B cell (primary cell): ENCODE measurements around the gene MGAT4B. TPM values are rescaled to one million over a fixed set of nuclear protein-coding genes. Genes with fewer than 3 reads are reported as not detected.

Experiments
- ATAC-seq: fragments of 200-7000 bp; cut with Tn5 transposase; one replicate; pipeline ENCODE4 v1.10.0; 2021; ENCODE audit warnings: low read depth, mild to moderate bottlenecking, moderate number of reproducible peaks, moderate library complexity
- CTCF ChIA-PET: fragments of 350-600 bp; sonication (Branson Sonifier 250); formaldehyde crosslinking; loops from one replicate; lab custom pipeline; 2021; ENCODE audit warnings: antibody characterized with exemption, inconsistent platforms; lab: Charles Lee
- POLR2A ChIA-PET: fragments of 350-600 bp; sonication (Branson Sonifier 250); formaldehyde crosslinking; loops from one replicate; lab custom pipeline; 2021; ENCODE audit warnings: antibody characterized with exemption; lab: Charles Lee
- DNase-seq: peaks from one replicate; pipeline ENCODE4 v3.0.0; 2013
- H2AFZ ChIP-seq: 2 replicates; pipeline ENCODE4 v1.6.1; 2012; ENCODE audit warnings: mild to moderate bottlenecking, low read depth, low read length; ENCODE audit not compliant: insufficient read depth, poor library complexity, severe bottlenecking
- H3K27ac ChIP-seq, 2 donors: 1 replicate in 1 of 2; 2 replicates in 1 of 2; pipeline ENCODE4 v1.5.1; 2012 to 2013; ENCODE audit warnings: low read length in 2 of 2, mild to moderate bottlenecking in 2 of 2, moderate library complexity in 1 of 2
- H3K27me3 ChIP-seq, 4 experiments: fragments of 200-600 bp in 1 of 4; sonication (generic) in 1 of 4; replicated peaks in 1 of 4; 1 replicate in 2 of 4; 2 replicates in 2 of 4; pipeline versions ENCODE4 v1.6.1 to v1.7.0; 2013 to 2016; ENCODE audit warnings: low read length in 3 of 4, mild to moderate bottlenecking in 2 of 4, mixed read lengths in 1 of 4, moderate library complexity in 1 of 4; ENCODE audit not compliant: insufficient read depth in 4 of 4, control insufficient read depth in 3 of 4; ENCODE audit errors: control extremely low read depth in 1 of 4
- H3K36me3 ChIP-seq, 2 experiments: replicated peaks in 1 of 2; 1 replicate in 1 of 2; 2 replicates in 1 of 2; pipeline versions ENCODE4 v1.6.1 to v1.7.1; 2013; ENCODE audit warnings: low read length in 1 of 2; ENCODE audit not compliant: insufficient read depth in 2 of 2, control insufficient read depth in 1 of 2; ENCODE audit errors: control extremely low read depth in 1 of 2, extremely low read depth in 1 of 2
- H3K4me1 ChIP-seq, 2 donors: fragments of 200-600 bp in 1 of 2; sonication (generic) in 1 of 2; 1 replicate in 1 of 2; 2 replicates in 1 of 2; pipeline versions ENCODE4 v1.5.1 to v1.6.1; 2013 to 2017; ENCODE audit warnings: low read length in 2 of 2; ENCODE audit not compliant: control insufficient read depth in 2 of 2, insufficient read depth in 2 of 2
- H3K4me2 ChIP-seq: replicated peaks from 2 replicates; pipeline ENCODE3; 2012; ENCODE audit warnings: mild to moderate bottlenecking, low read depth, low read length; ENCODE audit not compliant: poor library complexity, severe bottlenecking
- H3K4me3 ChIP-seq, 5 experiments: fragments of 200-600 bp in 1 of 5; sonication (generic) in 1 of 5; 1 replicate in 3 of 5; 2 replicates in 2 of 5; pipeline versions ENCODE4 v1.5.1 to v1.7.0; 2011 to 2016; ENCODE audit warnings: low read length in 4 of 5, mild to moderate bottlenecking in 4 of 5, low read depth in 2 of 5, control low read depth in 1 of 5, moderate library complexity in 1 of 5; ENCODE audit not compliant: insufficient read depth in 1 of 5; ENCODE audit errors: control extremely low read depth in 1 of 5, extremely low read depth in 1 of 5
- H3K79me2 ChIP-seq: fragments of 200-600 bp; sonication (generic); one replicate; pipeline ENCODE4 v1.6.0; 2016; ENCODE audit warnings: low read length; ENCODE audit not compliant: control insufficient read depth, insufficient read depth
- H3K9ac ChIP-seq: fragments of 200-600 bp; sonication (generic); 2 replicates; pipeline ENCODE4 v1.6.1; 2017; ENCODE audit warnings: mild to moderate bottlenecking, low read length, moderate library complexity
- H3K9me3 ChIP-seq, 3 donors: one replicate each; pipeline versions ENCODE4 v1.6.1 to v1.7.1; 2013; ENCODE audit warnings: low read length in 2 of 3; ENCODE audit not compliant: control insufficient read depth in 2 of 3, insufficient read depth in 1 of 3; ENCODE audit errors: control extremely low read depth in 1 of 3
- H4K20me1 ChIP-seq: 2 replicates; pipeline ENCODE4 v1.6.0; 2012; ENCODE audit warnings: mild to moderate bottlenecking, low read length; ENCODE audit not compliant: insufficient read depth, control insufficient read depth, poor library complexity, severe bottlenecking
- H3K27ac Mint-ChIP-seq: one replicate; pipeline ENCODE4 v1.8.0; 2021; ENCODE audit warnings: mixed read lengths
- H3K27me3 Mint-ChIP-seq: one replicate; pipeline ENCODE4 v1.8.0; 2021; ENCODE audit warnings: mixed read lengths
- H3K4me1 Mint-ChIP-seq: one replicate; pipeline ENCODE4 v1.8.0; 2021; ENCODE audit warnings: mixed read lengths
- H3K4me3 Mint-ChIP-seq: one replicate; pipeline ENCODE4 v1.8.0; 2021; ENCODE audit warnings: mixed read lengths
- H3K9me3 Mint-ChIP-seq: one replicate; pipeline ENCODE4 v1.8.0; 2022; ENCODE audit warnings: mixed read lengths; ENCODE audit not compliant: insufficient read depth
- EZH2 ChIP-seq: IDR thresholded peaks from 2 replicates; pipeline ENCODE4 v1.6.1; 2012; ENCODE audit warnings: borderline replicate concordance, low read depth, mild to moderate bottlenecking, moderate library complexity, low read length; ENCODE audit not compliant: insufficient read depth, poor library complexity, severe bottlenecking
- WGBS: methylation state at CpG from one replicate; pipeline ENCODE4 v1.1.5; 2013; ENCODE audit warnings: missing lambda C conversion rate; ENCODE audit not compliant: insufficient coverage; 5-methylcytosine and 5-hydroxymethylcytosine counted together
- intact Hi-C: fragments of 100-400 bp; cut with micrococcal nuclease; formaldehyde crosslinking; loops from one replicate; pipeline ENCODE4 v1.10.0; 2022
- polyA plus RNA-seq: library from polyadenylated mRNA; depleted of rRNA; stranded (reverse); fragments of >200 nt; gene quantifications from 2 replicates; pipeline ENCODE4 v1.2.3, GENCODE V29; 2012
- total RNA-seq, 2 donors: library from RNA; stranded (reverse); fragments of 120-200 nt in 1 of 2; gene quantifications; 1 replicate in 1 of 2; 2 replicates in 1 of 2; pipeline versions ENCODE4 v1.2.3 to v1.2.4, GENCODE V29; 2013 to 2022
- TF ChIP-seq, protein P1 (sequence below): fragments of 200-600 bp; IDR thresholded peaks from one replicate; pipeline ENCODE4 v1.8.0; 2022; ENCODE audit warnings: antibody characterized with exemption, mild to moderate bottlenecking

The MGAT4B gene
- total and polyA plus RNA-seq, 2 donors (not counting 1 experiment from before 2014, with no cell fraction given) = 105 to 165 TPM

DNA sequence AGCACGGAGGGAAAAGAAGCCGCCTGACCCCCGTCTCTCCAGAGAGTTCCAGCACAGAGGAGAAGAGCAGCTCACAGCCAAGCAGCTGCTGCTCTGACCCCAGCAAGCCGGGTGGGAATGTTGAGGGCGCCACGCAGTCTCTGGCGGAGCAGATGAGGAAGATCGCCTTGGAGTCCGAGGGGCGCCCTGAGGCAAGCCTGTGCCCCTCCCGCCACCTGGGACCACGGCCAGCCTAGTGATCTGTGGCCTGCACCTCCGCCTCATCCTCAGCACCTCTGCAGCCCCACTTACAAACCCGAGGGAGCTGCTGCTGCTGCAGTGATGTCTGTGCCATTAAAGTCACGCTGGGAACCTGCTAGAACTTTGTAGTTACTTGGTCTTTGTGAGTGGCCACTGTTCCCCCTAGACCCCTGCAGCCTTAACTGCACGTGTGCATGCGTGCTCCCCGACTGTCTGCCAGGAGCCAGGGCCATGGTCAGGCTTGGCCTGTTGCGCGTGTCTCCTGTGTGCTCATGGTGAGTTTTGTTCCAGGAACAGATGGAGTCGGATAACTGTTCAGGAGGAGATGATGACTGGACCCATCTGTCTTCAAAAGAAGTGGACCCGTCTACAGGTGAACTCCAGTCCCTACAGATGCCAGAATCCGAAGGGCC is 26.5 kb upstream of the MGAT4B start:
- Mint-ChIP-seq H3K27ac (no peak overlapping the region), H3K9me3 (no peaks in the 10 kb centered on the region), H3K27me3 (no peaks in the 10 kb centered on the region), H3K4me1 (peaks cover 9% of the 10 kb centered on the region), H3K4me3 (no peak overlapping the region)
- H3K9me3 ChIP-seq = no peaks in the 10 kb centered on the region
- H3K36me3 ChIP-seq = peaks cover 2 to 64% of the 10 kb centered on the region in 2 experiments
- peaks cover 3 to 8% of the 10 kb centered on the region in 2 donors for H3K4me1 ChIP-seq
- H3K27ac ChIP-seq = no peak overlapping the region
- H3K27me3 ChIP-seq = no peaks in the 10 kb centered on the region
- ATAC-seq = no peak
- TF ChIP-seq, protein P1, sequence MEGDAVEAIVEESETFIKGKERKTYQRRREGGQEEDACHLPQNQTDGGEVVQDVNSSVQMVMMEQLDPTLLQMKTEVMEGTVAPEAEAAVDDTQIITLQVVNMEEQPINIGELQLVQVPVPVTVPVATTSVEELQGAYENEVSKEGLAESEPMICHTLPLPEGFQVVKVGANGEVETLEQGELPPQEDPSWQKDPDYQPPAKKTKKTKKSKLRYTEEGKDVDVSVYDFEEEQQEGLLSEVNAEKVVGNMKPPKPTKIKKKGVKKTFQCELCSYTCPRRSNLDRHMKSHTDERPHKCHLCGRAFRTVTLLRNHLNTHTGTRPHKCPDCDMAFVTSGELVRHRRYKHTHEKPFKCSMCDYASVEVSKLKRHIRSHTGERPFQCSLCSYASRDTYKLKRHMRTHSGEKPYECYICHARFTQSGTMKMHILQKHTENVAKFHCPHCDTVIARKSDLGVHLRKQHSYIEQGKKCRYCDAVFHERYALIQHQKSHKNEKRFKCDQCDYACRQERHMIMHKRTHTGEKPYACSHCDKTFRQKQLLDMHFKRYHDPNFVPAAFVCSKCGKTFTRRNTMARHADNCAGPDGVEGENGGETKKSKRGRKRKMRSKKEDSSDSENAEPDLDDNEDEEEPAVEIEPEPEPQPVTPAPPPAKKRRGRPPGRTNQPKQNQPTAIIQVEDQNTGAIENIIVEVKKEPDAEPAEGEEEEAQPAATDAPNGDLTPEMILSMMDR = no peak
- TF ChIP-seq EZH2 = no peak
- peaks cover 9% of the 10 kb centered on the region for H3K79me2 ChIP-seq
- H3K4me2 ChIP-seq = no peak overlapping the region
- H3K9ac ChIP-seq = no peak overlapping the region
- no peak for DNase-seq
- H2AFZ ChIP-seq = no peak overlapping the region
- WGBS = 97% methylated on average over 23 of the region's 23 CpGs
- H4K20me1 ChIP-seq = peaks cover 51% of the 10 kb centered on the region
- intact Hi-C loops = no loop called here
- CTCF ChIA-PET = interaction anchor here (1.7 to 3.4 kb wide), 3 partner anchors 13 to 70 kb away, joined by 4 to 12 read pairs (median 6); partner anchors contain the start of gene SQSTM1
- POLR2A ChIA-PET = interaction anchor here (0.7 to 1.3 kb wide), 2 partner anchors 11 to 30 kb away, joined by 3 to 4 read pairs; no protein-coding TSS in a partner anchor
- no peak overlapping the region for H3K4me3 ChIP-seq
